Measurements from ENCODE around the gene CLCNKB. TPM values are rescaled to one million over a fixed set of nuclear protein-coding genes. Genes with fewer than 3 reads are reported as not detected.

Gene CLCNKB
- total and polyA plus RNA-seq, 2 of the 4 experiments (the other 2 are of a cell fraction): 0.09 TPM; not detected in 1

DNA sequence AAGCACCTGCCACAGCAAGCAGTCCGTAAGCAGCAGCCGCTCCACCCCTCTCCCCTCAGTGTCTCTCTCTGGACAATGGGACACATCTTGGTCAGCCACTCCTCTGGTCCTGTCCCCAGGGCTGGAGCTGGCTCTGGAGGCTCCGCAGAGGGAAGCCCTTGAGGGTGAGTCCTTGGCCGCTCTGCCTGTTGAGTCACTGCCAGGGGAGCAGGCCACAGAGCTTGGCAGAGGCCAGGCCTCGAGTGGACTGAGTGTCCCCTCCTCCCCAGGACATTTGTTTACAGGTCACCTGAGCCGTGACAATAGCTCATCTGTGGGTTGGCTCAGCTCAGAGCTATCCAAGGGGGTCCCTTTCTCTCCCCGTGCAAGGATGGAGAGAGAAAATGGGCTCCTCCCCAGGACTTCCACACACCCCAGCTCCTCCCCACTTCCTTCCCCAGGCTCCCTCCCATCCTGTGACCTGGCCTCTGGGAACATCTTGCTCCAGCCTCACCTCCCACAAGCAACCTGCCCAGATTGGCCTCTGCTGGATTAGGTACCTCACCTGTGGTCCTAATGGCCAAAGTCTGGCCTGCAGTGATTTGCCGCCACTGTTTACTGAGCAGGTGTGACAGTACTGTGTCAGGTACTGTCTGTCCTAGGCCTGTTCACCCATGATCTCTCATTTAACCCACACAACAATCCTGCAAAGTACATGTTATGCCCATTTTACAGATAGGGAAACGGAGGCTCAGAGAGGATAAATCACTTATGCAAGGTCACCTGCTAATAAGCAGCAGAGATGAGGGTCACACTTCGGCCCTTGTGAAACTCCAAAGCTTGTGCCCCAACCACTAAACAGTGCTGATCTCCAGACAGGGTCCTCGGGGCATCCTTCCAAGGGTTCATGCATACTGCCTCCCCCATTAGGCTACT lies 25.0 kb downstream of the CLCNKB start (continued):
- no peak for TF ChIP-seq MXI1 (IDR thresholded peaks at IDR 0.05; ENCODE audit: borderline replicate concordance, low read depth, low read length)

DNA sequence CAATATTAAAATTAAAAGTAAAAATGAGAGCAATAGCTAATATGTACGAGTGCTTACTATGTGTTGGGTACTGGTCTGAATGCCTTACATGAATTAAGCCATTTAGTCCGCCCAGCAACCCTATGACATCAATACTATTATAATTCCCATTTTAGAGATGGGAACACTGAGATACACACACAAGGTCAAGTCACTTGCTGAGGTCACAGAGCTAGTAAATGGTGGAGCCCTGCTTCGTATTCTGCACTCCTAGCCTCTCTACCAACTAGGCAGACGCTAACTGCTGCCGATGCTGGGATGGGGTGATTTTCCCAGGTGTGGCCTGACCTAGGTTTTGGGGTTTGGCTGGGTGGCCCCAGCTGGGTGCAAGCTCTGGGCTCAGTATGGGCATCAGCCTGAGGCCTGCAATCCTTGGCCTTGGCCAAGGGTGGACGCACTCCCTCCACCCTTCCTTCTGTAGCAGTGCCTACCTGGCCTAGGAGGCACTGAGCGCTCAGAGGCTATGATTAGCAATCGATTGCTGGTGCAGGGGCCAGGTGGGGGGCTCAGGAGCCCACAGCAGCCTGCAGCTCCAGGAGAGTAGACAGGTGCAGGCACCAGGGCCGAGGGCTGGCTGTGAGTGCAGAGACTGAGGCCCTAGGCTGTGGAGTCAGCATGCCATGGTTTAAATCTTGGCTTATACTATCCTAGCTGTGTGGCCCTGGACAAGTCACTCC lies 27.2 kb downstream of the CLCNKB start:
- Histone ChIP-seq H2AK9ac (replicated peaks; ENCODE audit: low read depth, low read length, poor library complexity) (no peak overlapping the region), H3K4me1 (ENCODE audit: control insufficient read depth, insufficient read depth, low read length) (peaks cover 8% of the 10 kb centered on the region), H4K5ac (ENCODE audit: low read depth, low read length) (no peak overlapping the region), H3K9me3 (ENCODE audit: control insufficient read depth, insufficient read depth, low read length) (no peaks in the 10 kb centered on the region), H2AFZ (replicated peaks; ENCODE audit: low read length, poor library complexity) (no peak overlapping the region), H3K9me1 (ENCODE audit: insufficient read depth, low read length) (0 out of 2 replicates have a peak, but pooled peaks cover 5% of the 10 kb centered on the region), H2BK20ac (ENCODE audit: low read depth, low read length) (no peak overlapping the region), H3K79me1 (ENCODE audit: low read depth in 1 of 2, low read length in 2 of 2) (peaks cover 0 to 6% of the 10 kb centered on the region in 2 experiments; a peak in 2 of 4 replicates), H2BK5ac (ENCODE audit: low read depth, low read length, poor library complexity, severe bottlenecking) (no peak overlapping the region), H3K18ac (ENCODE audit: low read depth, low read length) (no peak overlapping the region), H3K36me3 (ENCODE audit: control insufficient read depth, insufficient read depth, low read length) (no peaks in the 10 kb centered on the region), H2BK15ac (ENCODE audit: low read depth, low read length) (no peak overlapping the region), H4K8ac (ENCODE audit: low read depth in 2 of 2, low read length in 2 of 2) (no peak overlapping the region), H3K14ac (replicated peaks; ENCODE audit: low read depth, low read length) (no peak overlapping the region), H4K91ac (ENCODE audit: insufficient read depth, low read depth, low read length) (no peak overlapping the region), H3K27ac (ENCODE audit: insufficient read depth, low read length) (no peak overlapping the region), H3K23ac (ENCODE audit: low read depth, low read length) (no peak overlapping the region), H3K56ac (ENCODE audit: extremely low read depth, insufficient read depth, low read length) (no peak overlapping the region), H3K27me3 (ENCODE audit: control insufficient read depth, insufficient read depth, low read length) (peaks cover 8% of the 10 kb centered on the region; the same call in 1 of the 2 replicates), H4K20me1 (ENCODE audit: insufficient read depth, low read length) (no peaks in the 10 kb centered on the region), H3K9ac (ENCODE audit: low read depth, low read length) (no peak overlapping the region), H2AK5ac (ENCODE audit: low read depth, low read length) (no peak overlapping the region), H3K4me2 (ENCODE audit: low read depth, low read length) (no peak overlapping the region), H2BK120ac (ENCODE audit: low read depth, low read length) (no peak overlapping the region), H3K4me3 (ENCODE audit: insufficient read depth, low read depth, low read length) (no peak overlapping the region), H3K4ac (ENCODE audit: low read depth, low read length) (no peak overlapping the region)
- ATAC-seq (ENCODE audit: low read depth) (no peak), DNase-seq (no peak)
- no TSS peak for BruUV-seq (replicated peaks)
- 89% methylated on average over 1 of the region's 9 CpGs; no CpG with 5 or more reads in 1 of the 2 experiments for WGBS, 2 experiments (ENCODE audit: extremely low coverage in 2 of 2, insufficient read length in 1 of 2)
- CTCF ChIA-PET: no interaction called here
- dilution Hi-C loops (cut with HindIII; ENCODE audit: low sequenced_read_pairs, unreplicated experiment) (no loop called here), intact Hi-C loops (cut with micrococcal nuclease) (no loop called here), in situ Hi-C loops (cut with MboI; ENCODE audit: low sequenced_read_pairs) (no loop called here)
- POLR2A ChIA-PET (ENCODE audit: unreplicated experiment): no interaction called here
- TF ChIP-seq, protein P1, sequence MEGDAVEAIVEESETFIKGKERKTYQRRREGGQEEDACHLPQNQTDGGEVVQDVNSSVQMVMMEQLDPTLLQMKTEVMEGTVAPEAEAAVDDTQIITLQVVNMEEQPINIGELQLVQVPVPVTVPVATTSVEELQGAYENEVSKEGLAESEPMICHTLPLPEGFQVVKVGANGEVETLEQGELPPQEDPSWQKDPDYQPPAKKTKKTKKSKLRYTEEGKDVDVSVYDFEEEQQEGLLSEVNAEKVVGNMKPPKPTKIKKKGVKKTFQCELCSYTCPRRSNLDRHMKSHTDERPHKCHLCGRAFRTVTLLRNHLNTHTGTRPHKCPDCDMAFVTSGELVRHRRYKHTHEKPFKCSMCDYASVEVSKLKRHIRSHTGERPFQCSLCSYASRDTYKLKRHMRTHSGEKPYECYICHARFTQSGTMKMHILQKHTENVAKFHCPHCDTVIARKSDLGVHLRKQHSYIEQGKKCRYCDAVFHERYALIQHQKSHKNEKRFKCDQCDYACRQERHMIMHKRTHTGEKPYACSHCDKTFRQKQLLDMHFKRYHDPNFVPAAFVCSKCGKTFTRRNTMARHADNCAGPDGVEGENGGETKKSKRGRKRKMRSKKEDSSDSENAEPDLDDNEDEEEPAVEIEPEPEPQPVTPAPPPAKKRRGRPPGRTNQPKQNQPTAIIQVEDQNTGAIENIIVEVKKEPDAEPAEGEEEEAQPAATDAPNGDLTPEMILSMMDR (conservative IDR thresholded peaks at IDR 0.05; ENCODE audit: low read depth, low read length): no peak
- TF ChIP-seq RCOR1 (IDR thresholded peaks at IDR 0.05; ENCODE audit: insufficient replicate concordance, low read length) (no peak), CHD1 (IDR thresholded peaks at IDR 0.05; ENCODE audit: low read depth, low read length) (no peak), BHLHE40 (IDR thresholded peaks at IDR 0.05; ENCODE audit: low read depth, low read length) (no peak), FOS (IDR thresholded peaks at IDR 0.05; ENCODE audit: low read depth, low read length) (no peak), CEBPB (IDR thresholded peaks at IDR 0.05; ENCODE audit: low read depth, low read length) (no peak), MXI1 (IDR thresholded peaks at IDR 0.05; ENCODE audit: borderline replicate concordance, low read depth, low read length) (no peak), RAD21 (IDR thresholded peaks at IDR 0.05; ENCODE audit: low read length) (no peak), MAFK (IDR thresholded peaks at IDR 0.05; ENCODE audit: low read depth, low read length) (no peak), SMC3 (IDR thresholded peaks at IDR 0.05; ENCODE audit: low read depth, low read length) (no peak)
- TF ChIP-seq, protein P2, sequence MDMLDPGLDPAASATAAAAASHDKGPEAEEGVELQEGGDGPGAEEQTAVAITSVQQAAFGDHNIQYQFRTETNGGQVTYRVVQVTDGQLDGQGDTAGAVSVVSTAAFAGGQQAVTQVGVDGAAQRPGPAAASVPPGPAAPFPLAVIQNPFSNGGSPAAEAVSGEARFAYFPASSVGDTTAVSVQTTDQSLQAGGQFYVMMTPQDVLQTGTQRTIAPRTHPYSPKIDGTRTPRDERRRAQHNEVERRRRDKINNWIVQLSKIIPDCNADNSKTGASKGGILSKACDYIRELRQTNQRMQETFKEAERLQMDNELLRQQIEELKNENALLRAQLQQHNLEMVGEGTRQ (IDR thresholded peaks at IDR 0.05; ENCODE audit: low read depth, low read length): no peak
